Measurements from ENCODE around the gene ACTN2. TPM values are rescaled to one million over a fixed set of nuclear protein-coding genes. Genes with fewer than 3 reads are reported as not detected.

Gene ACTN2
- total and polyA plus RNA-seq, 3 donors from 2014 or later, result 27.0 to 54.9 (median 39.8) TPM

- H3K4me3 ChIP-seq, result no peak overlapping the region
- 52 to 76% methylated on average over 3 of the region's 3 CpGs for WGBS, 2 donors
- H3K27ac ChIP-seq, result no peak overlapping the region
- H3K9me3 ChIP-seq, result no peaks in the 10 kb centered on the region
- no peak for TF ChIP-seq POLR2A (IDR thresholded peaks at IDR 0.05)
- no peak for TF ChIP-seq CTCF (IDR thresholded peaks at IDR 0.05)
- DNase-seq, result no peak
- no peaks in the 10 kb centered on the region for H3K27me3 ChIP-seq
- H3K36me3 ChIP-seq (ENCODE audit: low read depth, missing control alignments), result no peaks in the 10 kb centered on the region
- intact Hi-C loops (cut with DNase I; ENCODE audit: low total_unique reads), result no loop called here
- H3K4me1 ChIP-seq, result peaks cover 7% of the 10 kb centered on the region
Observed at GRCh38 chr1:236725668-236726067, 39.4 kb downstream of the ACTN2 start.

- Histone ChIP-seq H3K4me3 (no peak overlapping the region), H3K9me3 (no peaks in the 10 kb centered on the region), H3K4me1 (peaks cover 7% of the 10 kb centered on the region), H3K27ac (peak overlapping the region; percentile 9 to 21), H3K27me3 (no peaks in the 10 kb centered on the region), H3K36me3 (ENCODE audit: low read depth, missing control alignments) (no peaks in the 10 kb centered on the region)
- intact Hi-C loops (cut with DNase I; ENCODE audit: low total_unique reads), result no loop called here
- no peak for DNase-seq
- no peak for TF ChIP-seq POLR2A (IDR thresholded peaks at IDR 0.05)
- TF ChIP-seq CTCF (IDR thresholded peaks at IDR 0.05), result no peak
- WGBS, 2 donors, result 64 to 79% methylated on average over 9 to 11 of the region's 11 CpGs
Observed at GRCh38 chr1:236727521-236727920, 41.2 kb downstream of the ACTN2 start.

- no peak overlapping the region for H3K4me3 ChIP-seq
- TF ChIP-seq POLR2A (IDR thresholded peaks at IDR 0.05) (no peak), CTCF (IDR thresholded peaks at IDR 0.05) (no peak)
- intact Hi-C loops (cut with DNase I; ENCODE audit: low total_unique reads), result no loop called here
- WGBS, 2 donors, result 66 to 68% methylated on average over 4 of the region's 4 CpGs
- peaks cover 7% of the 10 kb centered on the region for H3K4me1 ChIP-seq
- no peaks in the 10 kb centered on the region for H3K9me3 ChIP-seq
- peak overlapping the region; percentile 44 to 58 for H3K27ac ChIP-seq
- no peaks in the 10 kb centered on the region for H3K27me3 ChIP-seq
- DNase-seq, result peak; percentile 76
- H3K36me3 ChIP-seq (ENCODE audit: low read depth, missing control alignments), result no peaks in the 10 kb centered on the region
Observed at GRCh38 chr1:236728752-236729151, 42.5 kb downstream of the ACTN2 start.

- peaks cover 7% of the 10 kb centered on the region for H3K4me1 ChIP-seq
- 87 to 93% methylated on average over 3 of the region's 3 CpGs for WGBS, 2 donors
- H3K36me3 ChIP-seq (ENCODE audit: low read depth, missing control alignments), result no peaks in the 10 kb centered on the region
- DNase-seq, result no peak
- no peaks in the 10 kb centered on the region for H3K27me3 ChIP-seq
- intact Hi-C loops (cut with DNase I; ENCODE audit: low total_unique reads), result no loop called here
- no peak overlapping the region for H3K27ac ChIP-seq
- TF ChIP-seq POLR2A (IDR thresholded peaks at IDR 0.05) (no peak), CTCF (IDR thresholded peaks at IDR 0.05) (no peak)
- H3K4me3 ChIP-seq, result no peak overlapping the region
- no peaks in the 10 kb centered on the region for H3K9me3 ChIP-seq
Observed at GRCh38 chr1:236733653-236734052, 47.4 kb downstream of the ACTN2 start.

GRCh38 chr1:236734141-236734765, 48.0 kb downstream of the ACTN2 start:
- H3K27me3 ChIP-seq, result no peaks in the 10 kb centered on the region
- TF ChIP-seq POLR2A (IDR thresholded peaks at IDR 0.05) (no peak), CTCF (IDR thresholded peaks at IDR 0.05) (no peak)
- no peak for DNase-seq
- no peak overlapping the region for H3K27ac ChIP-seq
- no peaks in the 10 kb centered on the region for H3K9me3 ChIP-seq
- H3K4me3 ChIP-seq, result no peak overlapping the region
- WGBS, 2 donors, result 77 to 78% methylated on average over 8 of the region's 8 CpGs
- H3K36me3 ChIP-seq (ENCODE audit: low read depth, missing control alignments), result no peaks in the 10 kb centered on the region
- peaks cover 4% of the 10 kb centered on the region for H3K4me1 ChIP-seq
- intact Hi-C loops (cut with DNase I; ENCODE audit: low total_unique reads), result no loop called here

Data from testis (tissue), 3 donors.